ENCODE data around the gene CCDC154. TPM values are rescaled to one million over a fixed set of nuclear protein-coding genes. Genes with fewer than 3 reads are reported as not detected.

The CCDC154 gene
- total and polyA plus RNA-seq, 9 of the 15 experiments (the other 6 are each of a cell fraction or from before 2014, with no cell fraction given): 0.15 to 1.4 (median 0.20) TPM; not detected in 5

- TF ChIP-seq RNF219 (CRISPR knock-in tag; IDR thresholded peaks at IDR 0.05) (no peak), PRPF4 (IDR thresholded peaks at IDR 0.05; ENCODE audit: insufficient read depth, low read depth, low read length, poor library complexity, severe bottlenecking) (no peak), POLR2G (IDR thresholded peaks at IDR 0.05; ENCODE audit: low read depth, low read length) (peak; percentile 96), ADNP (tag; IDR thresholded peaks at IDR 0.05) (no peak), ZNF318 (IDR thresholded peaks at IDR 0.05; ENCODE audit: borderline replicate concordance in 1 of 2, low read depth in 1 of 2) (no peak), TBL1XR1 (IDR thresholded peaks at IDR 0.05; ENCODE audit: low read length in 2 of 2) (no peak), PHB2 (IDR thresholded peaks at IDR 0.05; ENCODE audit: low read depth) (no peak), ZBTB49 (CRISPR knock-in tag; IDR thresholded peaks at IDR 0.05; ENCODE audit: borderline replicate concordance) (no peak), SMARCA5 (IDR thresholded peaks at IDR 0.05) (no peak), SLC30A9 (CRISPR knock-in tag; IDR thresholded peaks at IDR 0.05) (0 out of 2 replicates have a peak, but pooled peaks have one; percentile 27), ZBTB9 (CRISPR knock-in tag; IDR thresholded peaks at IDR 0.05) (peak; percentile 4; the same call in 1 of the 2 replicates), FOXP1 (CRISPR knock-in tag; IDR thresholded peaks at IDR 0.05) (peak; percentile 93; the same call in 1 of the 2 replicates)
Measured at GRCh38 chr16:1474796-1475551, 30.6 kb upstream of the CCDC154 start, which contains the start of gene CLCN7 (continued).
